Esophagus (tissue), 2 donors: ENCODE measurements around the gene LRRC36. TPM values are rescaled to one million over a fixed set of nuclear protein-coding genes. Genes with fewer than 3 reads are reported as not detected.
"Not testable (repeated sequence)": the region's sequence is repeated elsewhere in the genome, so short reads cannot be mapped to it uniquely, and the experiment has no call there.

Experiments used
- H3K27ac ChIP-seq, 2 donors: one replicate each; pipeline ENCODE4 v1.5.1; 2013; ENCODE audit warnings: low read depth in 2 of 2, mild to moderate bottlenecking in 2 of 2, inconsistent platforms in 1 of 2, low read length in 1 of 2, moderate library complexity in 1 of 2
- H3K27me3 ChIP-seq, 2 donors: one replicate each; pipeline ENCODE4 v1.6.1; 2013; ENCODE audit warnings: low read length in 2 of 2, control low read depth in 1 of 2, mild to moderate bottlenecking in 1 of 2; ENCODE audit not compliant: insufficient read depth in 2 of 2, control insufficient read depth in 1 of 2
- H3K36me3 ChIP-seq, 2 donors: one replicate each; pipeline ENCODE4 v1.6.1; 2013; ENCODE audit warnings: low read length in 1 of 2; ENCODE audit not compliant: control insufficient read depth in 2 of 2, insufficient read depth in 2 of 2
- H3K4me1 ChIP-seq, 2 donors: one replicate each; pipeline ENCODE4 v1.6.1; 2013; ENCODE audit warnings: low read length in 1 of 2; ENCODE audit not compliant: control insufficient read depth in 2 of 2, insufficient read depth in 2 of 2
- H3K4me3 ChIP-seq, 2 donors: one replicate each; pipeline ENCODE4 v1.5.1; 2013; ENCODE audit warnings: low read length in 2 of 2, mild to moderate bottlenecking in 2 of 2, low read depth in 1 of 2, moderate library complexity in 1 of 2
- H3K9me3 ChIP-seq, 2 donors: one replicate each; pipeline ENCODE4 v1.6.1; 2013; ENCODE audit warnings: mild to moderate bottlenecking in 2 of 2, low read depth in 1 of 2, low read length in 1 of 2, moderate library complexity in 1 of 2; ENCODE audit not compliant: control insufficient read depth in 2 of 2, insufficient read depth in 1 of 2
- WGBS, 2 donors: extraction: QIAGEN DNeasy Blood & Tissue Kit; methylation state at CpG; one replicate each; pipeline ENCODE4 v1.1.7; 2013; 5-methylcytosine and 5-hydroxymethylcytosine counted together
- polyA plus RNA-seq, 2 donors: library from polyadenylated mRNA; stranded (reverse); fragments of 200-250 nt; gene quantifications; one replicate each; pipeline ENCODE4 v1.2.3, GENCODE V29; 2013
- donor health status: healthy with polysubstance abuse.
- donor health status: Bipolar disorder and iron deficiency.

LRRC36 gene
- polyA plus RNA-seq, 2 donors, result 0.02 TPM; not detected in 1

DNA sequence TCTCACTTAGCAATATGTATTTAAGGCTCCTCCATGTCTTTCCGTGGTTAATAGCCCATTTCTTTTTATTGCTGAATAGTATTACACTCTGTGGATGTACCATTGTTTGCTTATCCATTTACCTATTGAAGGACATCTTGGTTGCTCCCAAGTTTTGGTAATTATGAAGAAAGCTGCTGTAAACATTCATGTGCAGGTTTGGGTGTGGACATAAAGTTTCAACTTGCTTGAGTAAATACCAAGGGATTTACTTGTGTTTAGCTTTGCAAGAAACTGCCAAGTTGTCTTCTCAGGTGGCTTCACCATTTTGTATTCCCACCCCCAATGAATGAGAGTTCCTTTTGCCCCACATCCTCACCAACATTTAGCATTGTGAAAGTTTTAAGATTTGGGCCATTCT, 9.5 kb downstream of the LRRC36 start:
- H3K4me3 ChIP-seq, result no peak overlapping the region
- no peak overlapping the region for H3K27ac ChIP-seq
- no peaks in the 10 kb centered on the region for H3K27me3 ChIP-seq
- H3K36me3 ChIP-seq, result no peaks in the 10 kb centered on the region
- H3K9me3 ChIP-seq, result no peaks in the 10 kb centered on the region
- WGBS, 2 donors, result 50 to 62% methylated on average over 1 of the region's 1 CpG
- no peaks in the 10 kb centered on the region for H3K4me1 ChIP-seq

DNA sequence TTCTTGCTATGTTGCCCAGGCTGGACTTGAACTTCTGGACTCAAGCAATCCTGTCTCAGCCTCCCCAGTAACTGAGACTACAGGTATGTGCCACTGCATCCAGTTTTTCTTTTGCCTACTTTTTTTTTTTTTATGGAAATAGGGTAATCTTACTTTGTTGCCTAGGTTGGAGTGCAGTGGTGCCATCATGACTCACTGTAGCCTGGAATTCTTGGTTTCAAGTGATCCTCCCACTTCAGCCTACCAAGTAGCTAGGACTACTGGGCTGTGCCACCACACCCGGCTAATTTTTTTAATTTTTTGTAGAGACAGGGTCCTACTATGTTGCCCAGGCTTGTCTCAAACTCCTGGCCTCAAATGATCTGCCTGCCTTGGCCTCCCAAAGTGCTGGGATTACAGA, 10.0 kb downstream of the LRRC36 start:
- WGBS, 2 donors, result 78 to 80% methylated on average over 1 of the region's 1 CpG
- H3K36me3 ChIP-seq, result no peaks in the 10 kb centered on the region
- H3K4me3 ChIP-seq, result no peak overlapping the region
- no peaks in the 10 kb centered on the region for H3K27me3 ChIP-seq
- H3K4me1 ChIP-seq, result no peaks in the 10 kb centered on the region
- H3K9me3 ChIP-seq, result no peaks in the 10 kb centered on the region
- no peak overlapping the region for H3K27ac ChIP-seq

- H3K4me3 ChIP-seq, result no peak overlapping the region
- H3K4me1 ChIP-seq, result no peaks in the 10 kb centered on the region
- 27 to 45% methylated on average over 2 of the region's 2 CpGs for WGBS, 2 donors
- H3K9me3 ChIP-seq, result no peaks in the 10 kb centered on the region
- H3K36me3 ChIP-seq, result no peaks in the 10 kb centered on the region
- H3K27me3 ChIP-seq, result no peaks in the 10 kb centered on the region
- H3K27ac ChIP-seq, result no peak overlapping the region
Observed at GRCh38 chr16:67339453-67339852, 12.8 kb downstream of the LRRC36 start.

DNA sequence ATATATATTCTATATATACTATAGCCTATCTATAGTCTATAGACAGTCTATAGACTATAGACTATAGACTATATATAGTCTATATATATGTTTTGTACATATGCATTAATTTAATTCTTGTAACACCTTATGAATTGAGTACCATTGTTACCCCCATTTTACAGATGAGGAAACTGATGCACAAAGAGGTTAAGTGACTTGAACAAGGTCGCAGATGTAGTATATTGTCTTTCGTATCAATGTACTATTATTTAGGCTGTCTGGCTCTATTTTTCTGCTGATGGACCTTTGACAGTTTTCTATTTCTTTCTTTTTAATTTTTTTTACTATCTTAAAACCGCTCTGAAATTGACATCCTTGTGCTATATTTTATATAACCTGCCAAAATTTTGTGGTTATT, 14.6 kb downstream of the LRRC36 start:
- H3K36me3 ChIP-seq, result no peaks in the 10 kb centered on the region
- no peaks in the 10 kb centered on the region for H3K27me3 ChIP-seq
- WGBS, 2 donors, result 89 to 90% methylated on average over 3 of the region's 3 CpGs
- no peak overlapping the region for H3K27ac ChIP-seq
- no peaks in the 10 kb centered on the region for H3K4me1 ChIP-seq
- H3K4me3 ChIP-seq, result no peak overlapping the region
- H3K9me3 ChIP-seq, result no peaks in the 10 kb centered on the region

DNA sequence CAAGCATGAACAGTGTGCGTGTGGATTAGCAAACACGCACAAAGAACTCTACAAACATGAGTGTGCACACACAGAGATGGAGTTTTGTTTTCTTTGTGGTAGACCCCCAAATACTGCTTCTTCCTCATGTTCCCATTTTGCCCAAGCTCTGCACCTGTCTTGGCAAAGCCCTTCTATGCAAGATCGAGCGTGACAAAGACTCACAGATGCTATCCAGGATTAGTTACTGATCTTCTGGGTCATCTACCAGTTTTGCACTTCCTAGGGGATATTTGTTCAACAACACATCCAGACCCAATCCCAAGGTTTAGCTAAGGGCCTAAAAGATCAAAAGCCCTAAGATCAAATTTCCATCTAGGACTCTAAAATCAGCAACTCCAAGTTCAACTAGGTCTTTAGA, 16.0 kb downstream of the LRRC36 start:
- H3K36me3 ChIP-seq, result no peaks in the 10 kb centered on the region
- 83 to 95% methylated on average over 4 of the region's 4 CpGs for WGBS, 2 donors
- H3K9me3 ChIP-seq, result no peaks in the 10 kb centered on the region
- no peak overlapping the region for H3K27ac ChIP-seq
- H3K27me3 ChIP-seq, result no peaks in the 10 kb centered on the region
- H3K4me3 ChIP-seq, result no peak overlapping the region
- no peaks in the 10 kb centered on the region for H3K4me1 ChIP-seq

DNA sequence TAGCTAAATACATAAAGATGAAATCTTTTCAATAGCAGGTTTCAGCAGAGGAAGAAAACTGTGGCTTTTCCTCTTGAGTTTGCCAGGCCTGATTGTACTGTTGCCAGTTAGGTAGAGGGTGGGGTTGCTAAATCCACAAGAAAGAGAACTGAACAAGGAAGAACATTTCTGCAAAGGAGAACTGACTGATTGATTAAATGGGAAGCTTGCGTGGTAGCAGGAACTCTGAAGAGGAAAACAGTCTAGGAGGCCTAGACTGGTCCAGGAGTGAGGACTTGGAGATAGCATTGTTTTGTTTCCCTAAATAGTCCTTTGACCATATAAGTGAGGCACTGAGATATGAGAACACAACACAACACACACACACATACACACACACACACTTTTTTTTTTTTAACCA, 18.8 kb downstream of the LRRC36 start:
- Histone ChIP-seq H3K36me3 (no peaks in the 10 kb centered on the region), H3K27ac (no peak overlapping the region), H3K9me3 (no peaks in the 10 kb centered on the region), H3K27me3 (no peaks in the 10 kb centered on the region), H3K4me1 (no peaks in the 10 kb centered on the region), H3K4me3 (no peak overlapping the region)
- WGBS, 2 donors, result 37 to 57% methylated on average over 1 of the region's 1 CpG

- Histone ChIP-seq H3K9me3 (no peaks in the 10 kb centered on the region), H3K4me3 (no peak overlapping the region), H3K27me3 (no peaks in the 10 kb centered on the region), H3K36me3 (no peaks in the 10 kb centered on the region), H3K27ac (no peak overlapping the region), H3K4me1 (no peaks in the 10 kb centered on the region)
- 68 to 74% methylated on average over 3 of the region's 3 CpGs for WGBS, 2 donors
Observed at GRCh38 chr16:67346341-67346740, 19.7 kb downstream of the LRRC36 start.

- Histone ChIP-seq H3K9me3 (no peaks in the 10 kb centered on the region), H3K36me3 (no peaks in the 10 kb centered on the region), H3K27me3 (no peaks in the 10 kb centered on the region), H3K4me1 (no peaks in the 10 kb centered on the region), H3K4me3 (no peak overlapping the region), H3K27ac (no peak overlapping the region)
Observed at GRCh38 chr16:67349172-67349571, 22.6 kb downstream of the LRRC36 start.

DNA sequence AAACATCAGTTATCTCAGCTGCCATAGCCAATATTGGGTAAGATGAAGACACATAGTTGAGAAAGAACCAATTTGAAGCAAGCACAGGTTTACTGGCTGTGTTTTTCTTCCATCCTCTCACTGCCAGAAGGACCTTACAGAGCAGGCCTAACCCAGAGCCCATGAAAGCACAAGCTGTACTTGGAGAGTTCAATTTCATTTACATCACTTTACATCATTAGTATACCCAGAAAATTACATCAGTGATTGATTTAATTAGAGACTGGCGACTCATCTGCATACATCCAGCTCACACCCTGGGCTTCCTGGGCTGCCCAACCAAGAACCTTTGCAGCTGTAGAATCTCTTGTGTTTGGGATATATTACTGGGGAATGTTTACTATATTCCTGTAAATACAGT, 23.7 kb downstream of the LRRC36 start:
- no peaks in the 10 kb centered on the region for H3K4me1 ChIP-seq
- no peak overlapping the region for H3K4me3 ChIP-seq
- no peaks in the 10 kb centered on the region for H3K27me3 ChIP-seq
- H3K36me3 ChIP-seq, result no peaks in the 10 kb centered on the region
- no peak overlapping the region for H3K27ac ChIP-seq
- WGBS, 2 donors, result 96 to 99% methylated on average over 1 of the region's 1 CpG
- no peaks in the 10 kb centered on the region for H3K9me3 ChIP-seq

DNA sequence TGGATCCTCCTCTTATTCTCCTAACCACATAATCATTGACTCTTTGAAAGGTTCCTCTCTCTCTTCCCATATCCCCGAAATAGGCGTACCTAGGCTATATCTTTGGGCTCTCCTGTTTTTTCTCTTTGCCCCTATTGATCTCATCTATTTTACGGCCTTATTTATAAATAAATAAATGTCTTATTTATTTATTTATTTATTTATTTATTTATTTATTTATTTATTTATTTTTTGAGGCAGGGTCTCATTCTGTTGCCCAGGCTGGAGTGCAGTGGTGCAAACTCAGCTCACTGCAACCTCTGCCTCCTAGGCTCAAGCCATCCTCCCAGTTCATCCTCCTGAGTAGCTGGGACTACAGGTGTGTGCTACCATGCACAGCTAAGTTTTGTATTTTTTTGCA, 25.8 kb downstream of the LRRC36 start:
- WGBS, 2 donors, result 98% methylated on average over 3 of the region's 3 CpGs
- not testable (repeated sequence) for H3K27ac ChIP-seq, H3K4me1 ChIP-seq, H3K9me3 ChIP-seq, H3K4me3 ChIP-seq, H3K27me3 ChIP-seq, H3K36me3 ChIP-seq
